GM18499 (cell line): Measurements from ENCODE around the gene TTC33.
"Not testable (repeated sequence)": the region's sequence is repeated elsewhere in the genome, so short reads cannot be mapped to it uniquely, and the experiment has no call there.

Experiments
- ATAC-seq: cut with Tn5 transposase; IDR thresholded peaks from one replicate; pipeline ENCODE4 v1.9.1; 2021; ENCODE audit warnings: moderate number of reproducible peaks; ENCODE audit not compliant: insufficient read depth, unreplicated experiment

Gene TTC33

DNA sequence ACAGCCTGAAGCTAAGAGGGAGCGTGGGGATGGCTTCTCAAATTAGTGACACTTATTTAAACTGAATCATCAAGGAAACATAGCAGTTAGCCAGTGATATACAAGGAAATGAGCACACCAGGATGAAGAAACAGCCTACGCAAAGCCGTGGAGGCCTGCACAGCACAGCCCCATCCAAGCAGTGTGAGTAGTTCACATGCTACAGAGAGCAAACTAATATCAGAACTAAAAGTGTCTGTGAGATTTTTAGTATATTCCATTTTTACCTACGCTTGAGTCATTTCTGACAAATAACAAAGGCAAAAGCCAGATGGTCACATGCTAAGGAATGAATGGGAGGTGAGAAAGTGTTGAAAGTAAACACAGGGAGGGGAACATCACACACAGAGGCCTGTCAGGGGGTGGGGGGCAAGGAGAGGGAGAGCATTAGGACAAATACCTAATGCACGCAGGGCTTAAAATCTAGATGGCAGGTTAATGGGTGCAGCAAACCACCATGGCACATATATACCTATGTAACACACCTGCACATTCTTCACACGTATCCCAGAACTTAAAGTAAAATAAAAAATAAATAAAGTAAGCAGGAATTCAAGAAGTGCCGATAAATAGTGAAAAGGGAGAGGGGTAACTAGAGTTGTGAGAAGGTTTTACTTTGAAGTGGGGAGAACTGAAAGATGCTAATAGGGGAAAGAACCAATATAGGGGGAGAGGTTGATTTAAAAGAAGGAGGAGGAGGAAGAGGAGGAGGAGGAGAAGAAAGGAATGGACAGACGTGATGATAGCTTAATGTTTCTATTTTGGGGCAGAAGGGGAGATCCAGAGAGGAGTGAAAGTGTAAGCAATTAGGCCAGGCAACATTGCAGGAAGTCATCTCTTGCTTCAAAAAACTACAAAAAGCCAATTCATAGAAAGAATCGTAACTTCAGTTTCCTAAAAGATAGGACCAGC lies 177.0 kb downstream of the TTC33 start:
- ATAC-seq: peak; percentile 93

GRCh38 chr5:40577718-40578117 lies 178.0 kb downstream of the TTC33 start:
- no peak for ATAC-seq

- no peak for ATAC-seq
Measured at GRCh38 chr5:40575921-40576320, 179.8 kb downstream of the TTC33 start.

GRCh38 chr5:40575411-40575810 lies 180.3 kb downstream of the TTC33 start:
- ATAC-seq: no peak

- ATAC-seq: no peak
Measured at GRCh38 chr5:40572937-40573336, 182.8 kb downstream of the TTC33 start.

DNA sequence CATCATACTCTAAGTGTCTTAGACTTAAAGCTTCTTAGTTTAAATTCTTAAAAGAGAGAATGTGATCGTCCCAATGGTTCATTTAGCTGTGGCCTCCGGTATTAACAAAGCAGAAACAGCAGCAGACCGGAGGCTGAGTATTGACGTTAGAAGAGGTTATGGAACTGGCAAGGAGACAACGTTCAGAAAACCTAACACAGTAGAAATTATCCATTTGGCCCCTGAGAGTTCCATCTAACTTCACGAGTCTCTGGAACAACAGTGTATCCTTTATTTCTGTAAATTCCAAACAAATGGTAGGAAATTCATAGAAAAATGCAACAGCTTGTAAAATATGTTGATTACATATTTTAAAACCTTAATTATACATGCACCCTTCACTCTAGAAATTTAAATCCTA lies 183.4 kb downstream of the TTC33 start:
- ATAC-seq: no peak

DNA sequence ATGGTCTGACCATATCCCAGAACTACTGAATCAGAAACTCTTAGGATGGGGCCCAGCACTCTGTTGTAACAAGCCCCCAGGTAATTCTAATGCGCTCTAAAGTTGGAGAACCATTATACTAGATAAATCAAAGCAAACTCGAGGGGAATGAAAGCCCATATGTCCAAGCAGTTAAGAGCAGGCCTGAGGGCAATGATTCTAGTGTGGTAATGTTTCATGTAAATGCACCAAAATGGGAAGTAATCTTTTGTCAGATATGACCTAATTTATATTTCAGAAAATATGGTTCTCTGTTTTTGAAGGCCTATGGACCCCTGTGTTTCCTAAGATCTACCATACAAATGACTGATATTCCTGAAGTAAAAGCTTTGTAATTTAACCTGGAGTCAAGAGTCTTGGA lies 184.0 kb downstream of the TTC33 start:
- ATAC-seq: no peak

DNA sequence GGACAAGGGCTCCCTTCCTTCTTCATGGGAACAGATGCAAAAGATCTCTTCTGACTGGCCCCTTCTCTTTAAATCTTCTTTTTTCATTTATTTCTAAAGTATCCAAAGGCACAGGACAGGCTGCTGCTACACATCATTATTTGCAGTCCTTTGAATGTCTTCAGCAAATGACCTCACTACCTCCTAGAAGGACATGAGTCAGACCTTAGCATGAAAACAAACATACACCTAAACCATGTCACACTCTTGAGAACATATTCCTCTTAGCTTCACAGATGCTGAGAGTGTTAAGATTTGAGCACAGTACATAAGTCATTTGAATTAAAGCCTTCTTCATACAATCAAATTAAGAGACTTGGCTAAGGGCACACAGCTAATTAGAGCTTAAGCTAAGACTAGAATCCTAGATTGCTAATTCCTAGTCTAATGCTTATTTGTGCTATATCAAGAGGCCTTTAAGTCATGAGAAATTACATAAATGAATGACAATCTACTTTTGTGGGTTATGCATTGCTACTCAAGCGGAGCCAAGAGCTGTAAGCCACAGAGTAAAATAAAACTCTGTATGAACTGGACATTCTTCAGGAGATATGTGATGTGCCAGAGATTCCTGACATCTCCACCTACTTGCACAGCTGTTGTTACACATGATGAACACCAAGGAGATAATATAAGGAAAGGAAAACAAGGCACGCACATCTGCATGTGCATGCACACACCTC lies 185.2 kb downstream of the TTC33 start:
- ATAC-seq: peak; percentile 77

- no peak for ATAC-seq
Measured at GRCh38 chr5:40569546-40570270, 186.1 kb downstream of the TTC33 start.

GRCh38 chr5:40568548-40568947 lies 187.2 kb downstream of the TTC33 start:
- no peak for ATAC-seq

DNA sequence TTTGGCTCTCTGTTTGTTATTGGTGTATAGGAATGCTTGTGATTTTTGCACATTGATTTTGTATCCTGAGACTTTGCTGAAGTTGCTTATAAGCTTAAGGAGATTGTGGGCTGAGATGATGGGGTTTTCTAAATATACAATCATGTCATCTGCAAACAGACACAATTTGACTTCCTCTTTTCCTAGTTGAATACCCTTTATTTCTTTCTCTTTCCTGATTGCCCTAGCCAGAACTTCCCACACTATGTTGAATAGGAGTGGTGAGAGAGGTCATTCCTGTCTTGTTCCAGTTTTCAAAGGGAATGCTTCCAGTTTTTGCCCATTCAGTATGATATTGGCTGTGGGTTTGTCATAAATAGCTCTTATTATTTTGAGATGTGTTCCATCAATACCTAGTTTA lies 192.6 kb downstream of the TTC33 start:
- not testable (repeated sequence) for ATAC-seq

- no peak for ATAC-seq
Measured at GRCh38 chr5:40560474-40561110, 195.2 kb downstream of the TTC33 start.

- no peak for ATAC-seq
Measured at GRCh38 chr5:40559306-40559705, 196.5 kb downstream of the TTC33 start.

- no peak for ATAC-seq
Measured at GRCh38 chr5:40557501-40557900, 198.3 kb downstream of the TTC33 start.

- no peak for ATAC-seq
Measured at GRCh38 chr5:40556811-40557210, 198.9 kb downstream of the TTC33 start.

GRCh38 chr5:40555886-40556285 lies 199.9 kb downstream of the TTC33 start:
- ATAC-seq: no peak

DNA sequence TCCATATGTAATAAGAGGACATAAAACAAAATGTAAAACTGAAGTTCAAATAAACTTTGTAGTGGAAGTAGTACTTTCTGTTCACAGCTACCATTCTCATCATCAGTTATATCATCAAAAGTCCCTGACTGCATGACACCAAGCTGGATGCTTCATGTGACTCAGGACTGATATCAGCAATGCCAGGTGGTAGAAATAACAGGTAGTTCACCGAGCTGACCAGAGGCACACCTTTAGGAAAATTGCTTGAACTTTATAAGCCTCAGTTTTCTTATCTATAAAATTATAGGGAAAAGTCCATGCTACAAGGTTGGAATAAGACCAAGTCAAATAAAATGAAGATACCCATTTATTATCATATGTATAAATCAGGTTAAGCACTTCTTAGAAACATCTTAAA lies 200.9 kb downstream of the TTC33 start:
- ATAC-seq: no peak

DNA sequence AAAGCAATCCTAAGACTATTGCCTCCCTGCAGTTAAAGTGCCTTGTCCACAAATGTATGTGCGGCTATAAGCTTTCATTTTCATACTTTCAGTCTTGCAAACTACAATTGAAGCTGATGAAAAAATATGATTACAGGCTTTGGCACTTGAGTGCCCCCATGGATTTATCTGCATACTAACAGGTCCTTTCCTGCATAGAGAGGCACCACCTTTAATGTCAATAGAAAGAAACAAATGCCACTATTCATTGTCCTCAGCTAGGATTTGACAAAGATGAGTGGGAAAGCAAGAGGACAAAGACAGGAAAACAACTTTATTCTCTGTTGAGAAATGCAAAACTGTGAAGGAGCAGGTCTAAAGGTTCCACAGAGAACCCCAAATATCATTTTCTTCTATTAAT lies 201.7 kb downstream of the TTC33 start:
- ATAC-seq: no peak

GRCh38 chr5:40552981-40553380 lies 202.8 kb downstream of the TTC33 start:
- no peak for ATAC-seq
